SK-N-SH (cell line): ENCODE results near the gene PFN2. TPM values are rescaled to one million over a fixed set of nuclear protein-coding genes. Genes with fewer than 3 reads are reported as not detected.

Experiments
- CTCF ChIA-PET: fragments of 300-600, 350-600 bp; formaldehyde crosslinking; extraction: SDS; loops from one replicate; lab custom pipeline; 2021; lab: Yijun Ruan, JAX
- POLR2A ChIA-PET: fragments of 350-600 bp; sonication (Branson Sonifier 250); formaldehyde crosslinking; extraction: SDS; loops from one replicate; lab custom pipeline; 2020; ENCODE audit warnings: antibody characterized with exemption, inconsistent platforms; lab: Yijun Ruan, JAX
- DNase-seq: peaks from one replicate; pipeline ENCODE4 v3.0.0; 2012
- H2AFZ ChIP-seq: fragments of 200-600 bp; sonication (generic); 2 replicates; pipeline ENCODE4 v1.8.1; 2016; ENCODE audit warnings: antibody characterized with exemption, mild to moderate bottlenecking, low read depth
- H3F3A ChIP-seq: fragments of 200-600 bp; sonication (generic); replicated peaks from 2 replicates; pipeline ENCODE3; 2016; ENCODE audit warnings: antibody characterized with exemption, mild to moderate bottlenecking; ENCODE audit not compliant: insufficient read depth
- H3K27ac ChIP-seq, 2 experiments: fragments of 200-500 bp in 1 of 2; fragments of 200-600 bp in 1 of 2; sonication (Bioruptor generic) in 1 of 2; sonication (generic), shearing (Covaris generic) in 1 of 2; 2 replicates each; pipeline versions ENCODE4 v1.5.1 to v1.6.1; 2014 to 2016; ENCODE audit warnings: low read depth in 2 of 2, inconsistent platforms in 1 of 2, low read length in 1 of 2, mild to moderate bottlenecking in 1 of 2, mixed read lengths in 1 of 2
- H3K27me3 ChIP-seq: fragments of 200-600 bp; sonication (generic), shearing (Covaris generic); 2 replicates; pipeline ENCODE4 v1.6.1; 2016; ENCODE audit warnings: mixed run types; ENCODE audit not compliant: insufficient read depth
- H3K36me3 ChIP-seq, 2 experiments: fragments of 200-500 bp in 1 of 2; fragments of 200-600 bp in 1 of 2; sonication (Bioruptor generic) in 1 of 2; sonication (generic) in 1 of 2; replicated peaks in 1 of 2; 2 replicates each; pipeline versions ENCODE3 to v1.5.1; 2014 to 2016; ENCODE audit warnings: low read length in 1 of 2, mild to moderate bottlenecking in 1 of 2; ENCODE audit not compliant: insufficient read depth in 2 of 2, control insufficient read depth in 1 of 2
- H3K4me1 ChIP-seq, 2 experiments: fragments of 200-500 bp in 1 of 2; fragments of 200-600 bp in 1 of 2; sonication (Bioruptor generic) in 1 of 2; sonication (generic), shearing (Covaris generic) in 1 of 2; 2 replicates each; pipeline versions ENCODE4 v1.5.1 to v1.6.1; 2014 to 2016; ENCODE audit warnings: low read depth in 1 of 2, low read length in 1 of 2, mixed run types in 1 of 2; ENCODE audit not compliant: insufficient read depth in 2 of 2, control insufficient read depth in 1 of 2
- H3K4me2 ChIP-seq: fragments of 200-600 bp; sonication (generic), shearing (Covaris generic); 2 replicates; pipeline ENCODE4 v1.6.1; 2017; ENCODE audit warnings: mixed run types
- H3K4me3 ChIP-seq, 2 experiments: fragments of 200-500 bp in 1 of 2; fragments of 200-600 bp in 1 of 2; sonication (Bioruptor generic) in 1 of 2; sonication (generic), shearing (Covaris generic) in 1 of 2; 2 replicates each; pipeline versions ENCODE4 v1.5.1 to v1.8.1; 2014 to 2016; ENCODE audit warnings: low read depth in 2 of 2, inconsistent platforms in 1 of 2, low read length in 1 of 2, mild to moderate bottlenecking in 1 of 2, mixed read lengths in 1 of 2, moderate library complexity in 1 of 2
- H3K79me2 ChIP-seq: fragments of 200-600 bp; sonication (generic); 2 replicates; pipeline ENCODE4 v1.8.1; 2017; ENCODE audit warnings: mild to moderate bottlenecking; ENCODE audit not compliant: insufficient read depth
- H3K9ac ChIP-seq: fragments of 200-600 bp; sonication (generic); 2 replicates; pipeline ENCODE4 v1.6.1; 2017; ENCODE audit warnings: mixed run types
- H3K9me2 ChIP-seq: fragments of 200-600 bp; sonication (generic); 2 replicates; pipeline ENCODE4 v1.6.1; 2017; ENCODE audit warnings: mixed run types
- H3K9me3 ChIP-seq: fragments of 200-600 bp; sonication (generic); 2 replicates; pipeline ENCODE4 v1.6.1; 2017; ENCODE audit warnings: mixed run types, mild to moderate bottlenecking, moderate library complexity
- H4K20me1 ChIP-seq: fragments of 200-600 bp; sonication (generic); 2 replicates; pipeline ENCODE4 v1.6.1; 2017; ENCODE audit warnings: mild to moderate bottlenecking, mixed run types; ENCODE audit not compliant: insufficient read depth
- CTCF ChIP-seq: fragments of 200-600 bp; sonication (generic); IDR thresholded peaks from 2 replicates; pipeline ENCODE4 v1.6.1; 2017; ENCODE audit warnings: antibody characterized with exemption, mild to moderate bottlenecking, moderate library complexity
- ELF1 ChIP-seq: IDR thresholded peaks from 2 replicates; pipeline ENCODE4 v1.4.0; 2012
- EP300 ChIP-seq, 2 experiments: IDR thresholded peaks; 2 replicates each; pipeline versions ENCODE4 v1.4.0 to v1.6.1; 2012; ENCODE audit warnings: borderline replicate concordance in 1 of 2, low read depth in 1 of 2, low read length in 1 of 2
- EZH2phosphoT487 ChIP-seq: fragments of 200-600 bp; sonication (generic); IDR thresholded peaks from 2 replicates; pipeline ENCODE4 v1.6.1; 2017; ENCODE audit warnings: low read depth, mixed run types, mild to moderate bottlenecking, antibody characterized with exemption, moderate library complexity, borderline replicate concordance
- FOSL2 ChIP-seq: IDR thresholded peaks from 2 replicates; pipeline ENCODE4 v1.4.0; 2012; ENCODE audit warnings: low read depth, mild to moderate bottlenecking, moderate library complexity, borderline replicate concordance
- FOXM1 ChIP-seq: IDR thresholded peaks from 2 replicates; pipeline ENCODE4 v1.4.0; 2012; ENCODE audit warnings: low read depth, mild to moderate bottlenecking
- GATA2 ChIP-seq: sonication (generic); formaldehyde crosslinking; IDR thresholded peaks from 2 replicates; pipeline ENCODE4 v1.5.0; 2020; ENCODE audit warnings: mild to moderate bottlenecking, missing genetic modification reagents
- MEF2A ChIP-seq: IDR thresholded peaks from 2 replicates; pipeline ENCODE4 v1.4.0; 2012; ENCODE audit warnings: low read depth, borderline replicate concordance
- NFIC ChIP-seq: IDR thresholded peaks from 2 replicates; pipeline ENCODE4 v1.4.0; 2012; ENCODE audit warnings: borderline replicate concordance
- NRF1 ChIP-seq: IDR thresholded peaks from 2 replicates; pipeline ENCODE4 v1.6.1; 2012; ENCODE audit warnings: low read depth, mild to moderate bottlenecking, low read length
- PBX3 ChIP-seq: IDR thresholded peaks from 2 replicates; pipeline ENCODE4; 2012
- RAD21 ChIP-seq: IDR thresholded peaks from 2 replicates; pipeline ENCODE4 v1.6.1; 2012; ENCODE audit warnings: mild to moderate bottlenecking, low read length
- RCOR1 ChIP-seq: fragments of 150-350 bp; IDR thresholded peaks from 2 replicates; pipeline ENCODE4 v1.6.1; 2017; ENCODE audit warnings: antibody characterized with exemption, low read length
- RXRA ChIP-seq: IDR thresholded peaks from 2 replicates; pipeline ENCODE4 v1.4.0; 2012; ENCODE audit warnings: low read depth, mild to moderate bottlenecking, borderline replicate concordance
- SIN3A ChIP-seq: IDR thresholded peaks from 2 replicates; pipeline ENCODE4 v1.6.1; 2012; ENCODE audit warnings: low read depth, mild to moderate bottlenecking, low read length, moderate library complexity, borderline replicate concordance
- SMC3 ChIP-seq: IDR thresholded peaks from 2 replicates; pipeline ENCODE4 v1.6.1; 2012; ENCODE audit warnings: low read depth, low read length, improper control_type of control experiment
- TEAD4 ChIP-seq: IDR thresholded peaks from 2 replicates; pipeline ENCODE4 v1.4.0; 2012; ENCODE audit warnings: mild to moderate bottlenecking, borderline replicate concordance; ENCODE audit not compliant: insufficient read depth
- YY1 ChIP-seq: IDR thresholded peaks from 2 replicates; pipeline ENCODE4 v1.4.0; 2012; ENCODE audit warnings: low read depth, mild to moderate bottlenecking
- WGBS: methylation state at CpG from one replicate; pipeline ENCODE4 v1.1.6; 2017; ENCODE audit warnings: low lambda C conversion rate; 5-methylcytosine and 5-hydroxymethylcytosine counted together
- polyA plus RNA-seq, 3 experiments: library from polyadenylated mRNA; depleted of rRNA; stranded (reverse); fragments of >200 nt; gene quantifications; 2 replicates each; pipeline ENCODE4 v1.2.3, GENCODE V29; 2012
- TF ChIP-seq, protein P1 (sequence below): IDR thresholded peaks from 2 replicates; pipeline ENCODE4 v1.6.1; 2012; ENCODE audit warnings: mild to moderate bottlenecking, low read depth, low read length, moderate library complexity
- TF ChIP-seq, protein P2 (sequence below): fragments of 150-350 bp; IDR thresholded peaks from 2 replicates; pipeline ENCODE4 v1.6.1; 2016; ENCODE audit warnings: mild to moderate bottlenecking, low read depth, low read length
- TF ChIP-seq, protein P3 (sequence below): IDR thresholded peaks from 2 replicates; pipeline ENCODE4 v1.4.0; 2012; ENCODE audit warnings: low read depth, borderline replicate concordance

The PFN2 gene
- polyA plus RNA-seq, 1 of the 3 experiments (the other 2 are of a cell fraction), result 594 TPM

- TF ChIP-seq, protein P1, sequence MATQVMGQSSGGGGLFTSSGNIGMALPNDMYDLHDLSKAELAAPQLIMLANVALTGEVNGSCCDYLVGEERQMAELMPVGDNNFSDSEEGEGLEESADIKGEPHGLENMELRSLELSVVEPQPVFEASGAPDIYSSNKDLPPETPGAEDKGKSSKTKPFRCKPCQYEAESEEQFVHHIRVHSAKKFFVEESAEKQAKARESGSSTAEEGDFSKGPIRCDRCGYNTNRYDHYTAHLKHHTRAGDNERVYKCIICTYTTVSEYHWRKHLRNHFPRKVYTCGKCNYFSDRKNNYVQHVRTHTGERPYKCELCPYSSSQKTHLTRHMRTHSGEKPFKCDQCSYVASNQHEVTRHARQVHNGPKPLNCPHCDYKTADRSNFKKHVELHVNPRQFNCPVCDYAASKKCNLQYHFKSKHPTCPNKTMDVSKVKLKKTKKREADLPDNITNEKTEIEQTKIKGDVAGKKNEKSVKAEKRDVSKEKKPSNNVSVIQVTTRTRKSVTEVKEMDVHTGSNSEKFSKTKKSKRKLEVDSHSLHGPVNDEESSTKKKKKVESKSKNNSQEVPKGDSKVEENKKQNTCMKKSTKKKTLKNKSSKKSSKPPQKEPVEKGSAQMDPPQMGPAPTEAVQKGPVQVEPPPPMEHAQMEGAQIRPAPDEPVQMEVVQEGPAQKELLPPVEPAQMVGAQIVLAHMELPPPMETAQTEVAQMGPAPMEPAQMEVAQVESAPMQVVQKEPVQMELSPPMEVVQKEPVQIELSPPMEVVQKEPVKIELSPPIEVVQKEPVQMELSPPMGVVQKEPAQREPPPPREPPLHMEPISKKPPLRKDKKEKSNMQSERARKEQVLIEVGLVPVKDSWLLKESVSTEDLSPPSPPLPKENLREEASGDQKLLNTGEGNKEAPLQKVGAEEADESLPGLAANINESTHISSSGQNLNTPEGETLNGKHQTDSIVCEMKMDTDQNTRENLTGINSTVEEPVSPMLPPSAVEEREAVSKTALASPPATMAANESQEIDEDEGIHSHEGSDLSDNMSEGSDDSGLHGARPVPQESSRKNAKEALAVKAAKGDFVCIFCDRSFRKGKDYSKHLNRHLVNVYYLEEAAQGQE, result no peak
- TF ChIP-seq SIN3A (no peak), EP300 (IDR thresholded peaks at IDR 0.05; ENCODE audit: borderline replicate concordance in 1 of 2, low read depth in 1 of 2, low read length in 1 of 2) (no peak), YY1 (no peak), GATA2 (CRISPR knock-in tag) (no peak), TEAD4 (no peak), CTCF (no peak), SMC3 (no peak), RAD21 (no peak), MEF2A (no peak), NFIC (no peak)
- TF ChIP-seq, protein P2, sequence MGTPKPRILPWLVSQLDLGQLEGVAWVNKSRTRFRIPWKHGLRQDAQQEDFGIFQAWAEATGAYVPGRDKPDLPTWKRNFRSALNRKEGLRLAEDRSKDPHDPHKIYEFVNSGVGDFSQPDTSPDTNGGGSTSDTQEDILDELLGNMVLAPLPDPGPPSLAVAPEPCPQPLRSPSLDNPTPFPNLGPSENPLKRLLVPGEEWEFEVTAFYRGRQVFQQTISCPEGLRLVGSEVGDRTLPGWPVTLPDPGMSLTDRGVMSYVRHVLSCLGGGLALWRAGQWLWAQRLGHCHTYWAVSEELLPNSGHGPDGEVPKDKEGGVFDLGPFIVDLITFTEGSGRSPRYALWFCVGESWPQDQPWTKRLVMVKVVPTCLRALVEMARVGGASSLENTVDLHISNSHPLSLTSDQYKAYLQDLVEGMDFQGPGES, result no peak
- TF ChIP-seq, all 33 proteins: peak for 0
Measured at GRCh38 chr3:149949181-149949580, 21.5 kb downstream of the PFN2 start (continued).

DNA sequence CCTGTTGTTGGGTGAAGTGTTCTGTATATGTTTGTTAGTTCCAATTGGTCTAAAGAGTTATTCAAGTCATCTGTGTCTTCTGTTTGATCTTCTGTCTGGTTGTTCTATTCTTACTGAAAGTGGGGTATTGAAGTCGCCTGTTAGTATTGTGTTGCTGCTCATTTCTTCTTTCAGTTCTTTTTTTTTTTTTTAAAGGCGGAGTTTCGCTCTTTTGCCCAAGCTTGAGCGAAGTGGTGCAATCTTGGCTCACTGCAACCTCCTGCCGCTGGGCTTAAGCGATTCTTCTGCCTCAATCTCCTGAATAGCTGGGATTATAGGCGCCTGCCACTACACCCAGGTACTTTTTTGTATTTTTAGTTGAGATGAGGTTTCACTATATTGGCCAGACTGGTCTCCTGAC is 23.5 kb downstream of the PFN2 start:
- Histone ChIP-seq H4K20me1 (no peaks in the 10 kb centered on the region), H3K4me2 (no peak overlapping the region), H2AFZ (no peak overlapping the region), H3K4me3 (no peak overlapping the region), H3K79me2 (peaks cover 26% of the 10 kb centered on the region), H3F3A (peaks cover 16% of the 10 kb centered on the region), H3K9me2 (no peaks in the 10 kb centered on the region), H3K4me1 (no peaks in the 10 kb centered on the region), H3K27ac (no peak overlapping the region), H3K9me3 (no peaks in the 10 kb centered on the region), H3K36me3 (peaks cover 23 to 57% of the 10 kb centered on the region in 2 experiments), H3K9ac (no peak overlapping the region), H3K27me3 (no peaks in the 10 kb centered on the region)
- WGBS, result 95% methylated on average over 7 of the region's 7 CpGs
- no peak for DNase-seq
- POLR2A ChIA-PET, result no interaction called here
- CTCF ChIA-PET, result interaction anchor here (1.1 to 1.9 kb wide), 2 partner anchors 10 to 275 kb away, joined by 3 to 6 read pairs; no protein-coding TSS in a partner anchor
- TF ChIP-seq RXRA (no peak), PBX3 (no peak), RCOR1 (no peak), EZH2phosphoT487 (no peak), NRF1 (no peak), CTCF (no peak), ELF1 (no peak), FOSL2 (no peak), FOXM1 (no peak)
- TF ChIP-seq, protein P3, sequence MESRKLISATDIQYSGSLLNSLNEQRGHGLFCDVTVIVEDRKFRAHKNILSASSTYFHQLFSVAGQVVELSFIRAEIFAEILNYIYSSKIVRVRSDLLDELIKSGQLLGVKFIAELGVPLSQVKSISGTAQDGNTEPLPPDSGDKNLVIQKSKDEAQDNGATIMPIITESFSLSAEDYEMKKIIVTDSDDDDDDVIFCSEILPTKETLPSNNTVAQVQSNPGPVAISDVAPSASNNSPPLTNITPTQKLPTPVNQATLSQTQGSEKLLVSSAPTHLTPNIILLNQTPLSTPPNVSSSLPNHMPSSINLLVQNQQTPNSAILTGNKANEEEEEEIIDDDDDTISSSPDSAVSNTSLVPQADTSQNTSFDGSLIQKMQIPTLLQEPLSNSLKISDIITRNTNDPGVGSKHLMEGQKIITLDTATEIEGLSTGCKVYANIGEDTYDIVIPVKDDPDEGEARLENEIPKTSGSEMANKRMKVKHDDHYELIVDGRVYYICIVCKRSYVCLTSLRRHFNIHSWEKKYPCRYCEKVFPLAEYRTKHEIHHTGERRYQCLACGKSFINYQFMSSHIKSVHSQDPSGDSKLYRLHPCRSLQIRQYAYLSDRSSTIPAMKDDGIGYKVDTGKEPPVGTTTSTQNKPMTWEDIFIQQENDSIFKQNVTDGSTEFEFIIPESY, result no peak
